T-helper 2 cell (primary cell): Measurements from ENCODE around the gene HERPUD1.

Experiments used
- DNase-seq, 5 experiments: peaks; one replicate each; pipeline versions ENCODE4 v3.0.0 to v3.0.0-alpha.2; 2012 to 2022

The HERPUD1 gene

DNA sequence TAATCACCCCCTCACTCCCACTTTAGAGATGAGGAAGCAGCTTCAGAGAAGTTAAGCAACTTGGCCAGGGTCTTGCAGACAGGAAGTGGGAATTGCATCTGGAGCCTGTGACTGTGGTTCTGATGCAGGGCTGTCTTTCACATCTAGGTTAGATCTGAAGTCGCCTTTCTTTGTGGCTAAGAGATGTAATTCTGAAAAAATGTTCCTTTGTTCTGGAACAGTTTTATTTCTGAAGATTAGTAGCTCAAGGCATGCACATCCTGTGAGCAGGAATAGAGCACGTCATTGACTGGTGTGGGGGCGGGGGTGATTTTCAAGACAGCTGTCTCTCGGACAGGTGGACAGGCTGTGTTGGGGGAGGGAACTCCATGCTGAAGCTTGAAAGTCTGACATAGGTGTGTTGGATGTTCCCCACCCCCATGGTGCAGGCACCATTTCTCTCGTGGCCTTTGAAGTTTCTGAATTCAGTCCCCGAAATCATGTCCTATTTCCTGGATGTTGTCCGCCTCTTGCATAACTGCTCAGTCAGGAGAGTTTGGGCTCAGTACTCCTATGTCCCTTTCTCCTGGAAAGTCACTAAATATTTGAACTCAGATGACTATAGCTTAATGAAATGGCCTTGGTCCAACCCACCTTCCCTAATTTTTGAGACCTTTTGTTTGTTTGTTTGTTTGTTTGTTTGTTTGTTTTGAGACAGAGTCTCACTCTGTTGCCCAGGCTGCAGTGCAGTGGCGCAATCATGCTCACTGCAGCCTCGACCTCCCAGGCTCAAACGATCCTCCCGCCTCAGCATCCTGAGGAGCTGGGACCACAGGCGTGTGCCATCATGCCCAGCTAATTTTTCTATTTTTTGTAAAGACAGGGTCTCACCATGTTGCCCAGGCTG lies 21.0 kb upstream of the HERPUD1 start:
- no peak for DNase-seq

DNA sequence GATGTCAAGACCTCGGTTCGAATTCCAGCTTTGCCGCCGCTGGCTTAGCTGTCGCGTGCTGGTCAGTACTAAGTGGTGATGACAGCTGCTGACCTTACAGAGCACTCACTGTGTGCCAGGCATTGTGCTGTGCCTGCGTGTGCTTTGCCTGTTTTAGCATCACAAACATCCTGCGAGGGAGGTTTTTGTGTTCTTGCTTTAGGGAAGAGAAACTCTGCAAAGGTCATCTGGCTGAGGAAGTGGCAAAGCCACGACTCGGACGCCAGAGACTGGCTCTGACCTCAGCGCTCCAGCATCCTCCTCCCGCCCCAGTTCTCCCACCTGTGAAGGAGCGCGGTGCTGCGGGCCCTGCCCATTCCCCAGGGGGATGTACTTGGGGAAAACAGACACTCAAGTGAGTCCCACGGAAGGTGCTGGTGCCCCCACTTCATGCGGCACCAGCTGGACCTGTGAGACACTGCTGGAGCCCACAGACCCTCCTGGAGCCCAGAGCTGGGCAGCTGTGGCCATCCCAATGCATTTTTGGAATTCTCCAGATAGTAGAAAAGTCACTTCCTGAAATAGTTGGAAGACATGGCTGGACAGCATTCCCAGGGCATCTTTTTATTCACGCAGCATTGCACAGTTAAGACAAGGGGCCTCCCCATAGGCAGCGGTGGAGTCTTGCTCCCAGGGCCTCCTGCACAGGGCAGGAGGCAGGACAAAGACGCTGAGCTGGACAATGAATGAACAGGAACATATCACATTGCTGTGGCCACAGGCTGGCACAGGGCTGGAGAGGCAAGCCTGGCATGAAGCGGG lies 20.0 kb upstream of the HERPUD1 start:
- DNase-seq: no peak

DNA sequence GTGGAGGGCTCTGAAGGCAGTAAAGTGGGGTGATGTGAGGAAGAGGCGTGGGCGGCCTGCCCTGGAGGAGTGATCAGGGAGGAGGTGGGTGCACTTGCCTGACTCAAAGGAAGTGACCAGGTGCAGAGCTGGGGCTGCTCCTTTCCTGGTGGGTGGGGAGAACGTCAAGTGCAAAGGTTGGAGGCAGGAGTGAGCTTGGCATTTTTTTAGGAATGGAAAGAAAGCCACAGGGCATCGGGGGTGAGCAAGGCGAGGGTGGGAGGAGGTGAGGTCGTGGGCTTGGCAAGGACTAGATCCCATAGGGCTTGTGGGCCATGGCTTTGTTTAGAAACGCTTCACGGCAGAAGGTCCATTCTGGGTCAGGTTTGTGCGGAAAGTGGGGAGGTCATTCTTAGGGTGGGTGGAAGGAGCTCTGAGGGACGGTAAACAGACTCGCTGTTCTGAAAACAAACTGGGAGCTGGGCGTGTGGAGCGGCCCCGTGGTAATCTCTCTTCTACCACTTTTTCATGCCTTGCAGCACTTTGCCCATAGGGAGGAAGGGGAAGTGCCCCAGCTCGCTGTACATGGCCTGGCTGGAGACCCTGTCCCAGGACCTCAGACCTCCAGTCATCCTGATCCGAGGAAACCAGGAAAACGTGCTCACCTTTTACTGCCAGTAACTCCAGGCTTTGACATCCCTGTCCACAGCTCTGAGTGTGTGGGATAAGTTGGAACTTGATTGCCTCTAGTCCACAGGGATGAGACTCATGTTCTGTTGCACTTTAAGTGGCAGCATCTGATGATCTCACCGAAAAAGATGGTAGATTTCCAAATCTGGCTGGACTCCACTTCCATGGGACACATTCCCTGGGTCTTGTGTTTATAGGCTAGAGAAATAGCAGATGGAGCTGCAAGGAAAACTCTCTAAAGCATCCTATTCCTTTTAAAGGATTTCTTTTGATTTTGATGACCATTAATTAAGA lies 18.9 kb upstream of the HERPUD1 start:
- DNase-seq: no peak

DNA sequence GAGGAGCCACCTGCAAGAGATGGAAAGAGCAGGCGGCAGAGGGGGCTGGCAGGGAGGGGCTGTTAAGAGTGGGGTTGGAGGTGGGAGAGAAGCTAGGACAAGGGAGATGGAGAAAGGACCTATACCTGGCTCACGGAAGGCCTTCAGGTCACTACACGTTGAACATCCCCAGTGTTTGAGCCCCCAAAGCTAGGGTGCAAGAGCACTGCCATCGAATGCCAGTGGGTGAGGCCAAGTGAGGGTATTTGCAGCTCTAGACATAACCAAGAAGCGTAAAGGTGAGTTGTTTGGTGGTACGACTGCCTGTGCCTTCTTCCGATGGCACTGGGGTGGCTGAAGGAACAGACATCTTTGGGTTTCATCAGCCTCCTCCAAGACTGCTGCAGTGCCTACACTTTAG lies 17.0 kb upstream of the HERPUD1 start:
- no peak for DNase-seq

DNA sequence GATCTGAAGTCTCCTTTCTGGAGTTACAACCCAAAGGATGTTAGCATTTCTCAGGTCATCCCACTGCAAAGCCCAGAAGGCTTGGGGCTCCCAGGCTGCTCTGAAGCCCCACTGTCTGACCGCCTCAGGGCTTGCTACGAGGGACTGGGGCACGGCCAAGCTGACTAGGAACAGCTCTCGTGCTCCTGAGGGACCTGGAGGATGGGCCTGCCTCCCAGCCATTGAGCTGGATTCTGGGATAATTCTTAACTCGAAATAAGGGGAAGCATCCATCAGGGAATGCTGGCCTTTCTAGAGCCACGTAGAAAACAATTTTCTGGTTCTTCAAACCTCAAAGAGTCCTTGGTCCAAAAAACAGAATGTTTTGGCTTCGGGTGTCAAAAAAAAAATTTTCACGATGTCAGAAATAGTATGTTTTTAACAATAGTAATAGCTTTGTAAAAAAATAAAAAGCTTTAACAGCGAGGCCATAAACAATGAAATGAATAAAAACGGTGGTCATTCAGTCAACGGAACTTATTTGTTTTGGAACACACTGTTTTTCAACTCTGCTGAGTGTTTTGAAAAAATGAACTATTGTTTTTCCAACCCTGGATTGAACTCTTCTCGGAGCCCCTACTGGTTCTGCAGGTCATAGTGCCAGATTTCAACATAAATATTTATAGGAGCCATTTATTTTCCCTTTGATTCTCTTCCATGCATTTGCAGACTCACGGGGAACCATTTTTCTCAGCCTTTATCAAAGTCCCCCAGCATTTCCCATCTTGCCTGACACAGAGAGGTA lies 16.4 kb upstream of the HERPUD1 start:
- no peak for DNase-seq

DNA sequence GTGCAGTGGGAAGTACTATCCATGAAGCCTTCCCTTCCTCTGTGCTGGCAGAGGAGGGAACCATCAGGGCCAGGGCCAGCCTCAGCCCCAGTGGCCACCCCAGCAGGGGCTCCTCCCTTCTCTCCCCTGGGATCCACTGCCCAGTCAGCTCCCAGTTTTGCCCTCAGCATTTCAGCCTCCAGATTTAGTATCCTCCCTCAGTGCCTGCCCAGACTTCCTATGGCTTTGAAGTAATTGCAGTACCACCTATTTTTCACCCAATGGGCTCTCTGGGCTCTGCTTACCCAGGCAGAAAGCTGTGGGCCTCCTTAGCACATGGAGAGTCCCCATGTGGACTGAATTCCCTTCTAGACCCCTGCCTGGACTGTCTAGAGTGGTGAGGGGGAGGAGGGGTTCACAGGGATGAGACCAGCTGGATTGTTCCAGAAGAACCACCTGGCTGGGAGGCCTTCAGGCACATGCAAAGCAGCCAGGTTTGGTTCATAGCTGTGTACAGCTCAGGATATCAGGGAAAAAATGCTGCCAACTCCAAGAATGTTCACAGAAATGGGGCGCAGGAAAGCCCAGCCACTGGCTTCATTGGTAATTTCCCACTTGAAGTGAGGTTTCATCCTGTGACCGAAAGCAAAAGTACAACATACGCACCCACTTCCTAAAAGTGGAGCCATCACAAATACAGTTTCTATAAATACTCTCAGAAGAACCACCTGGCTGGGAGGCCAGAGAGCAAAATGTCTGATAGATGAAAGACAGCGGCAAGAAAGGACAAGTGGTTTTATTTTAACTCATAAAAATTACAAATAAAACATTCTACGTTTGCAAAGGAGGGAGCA lies 15.2 kb upstream of the HERPUD1 start:
- peak in 2 of 5 experiments; percentile 19 to 84 for DNase-seq

DNA sequence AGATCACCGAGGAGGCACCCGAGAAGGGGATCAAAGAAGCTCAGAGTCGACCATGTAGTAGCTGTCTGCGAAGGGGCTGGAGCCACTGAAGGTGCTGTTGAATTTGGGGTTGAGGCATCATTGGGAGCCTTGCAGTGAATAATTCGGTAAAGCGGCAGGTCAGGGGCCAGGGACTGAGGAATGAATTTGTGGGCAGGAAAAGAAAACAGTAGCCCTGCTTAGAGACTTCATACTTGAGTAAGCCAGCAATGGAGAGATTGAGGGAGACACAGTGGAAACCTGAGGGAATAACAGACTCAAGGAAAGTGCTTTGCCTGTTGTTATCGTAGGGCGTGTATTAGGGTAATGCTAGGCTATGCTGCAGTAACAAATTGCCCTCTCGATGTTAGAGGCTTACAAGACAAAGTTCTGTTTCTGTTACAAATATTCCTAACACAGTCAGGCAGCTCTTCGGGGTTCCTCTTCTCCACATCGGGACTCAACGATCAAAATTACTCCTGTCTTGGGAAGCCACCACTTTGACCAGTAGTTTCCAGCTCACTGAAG lies 13.4 kb upstream of the HERPUD1 start:
- DNase-seq: no peak

DNA sequence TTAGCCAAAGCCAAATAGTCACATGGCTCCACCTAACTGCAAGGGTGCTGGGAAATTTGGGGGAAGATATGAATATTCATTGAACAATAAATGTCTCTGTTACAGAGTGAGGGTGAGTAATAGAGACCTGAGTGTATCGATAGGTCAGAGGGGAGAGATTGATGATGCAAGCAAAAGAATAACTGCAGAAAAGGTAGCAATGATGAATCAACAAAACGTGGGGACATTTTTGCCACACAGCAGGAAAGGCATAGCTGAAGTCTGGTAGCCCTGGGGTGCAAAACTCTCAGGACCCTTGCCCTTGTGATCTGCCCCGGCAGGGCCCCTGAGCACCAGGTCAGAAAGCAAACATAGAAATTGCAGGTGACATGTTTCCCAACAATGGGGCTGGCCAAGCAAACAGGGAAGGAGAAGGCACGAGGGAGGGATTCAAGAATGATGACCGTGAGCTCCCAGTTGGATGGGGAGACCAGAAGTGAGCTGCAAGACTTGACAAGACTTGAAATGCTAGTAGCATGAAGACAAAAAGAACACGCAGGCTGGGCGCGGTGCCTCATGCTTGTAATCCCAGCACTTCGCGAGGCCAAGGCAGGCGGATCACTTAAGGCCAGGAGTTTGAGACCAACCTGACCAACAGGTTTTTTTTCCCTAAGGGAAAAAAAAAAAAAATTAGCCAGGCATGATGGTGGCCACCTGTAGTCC lies 12.7 kb upstream of the HERPUD1 start:
- no peak for DNase-seq

DNA sequence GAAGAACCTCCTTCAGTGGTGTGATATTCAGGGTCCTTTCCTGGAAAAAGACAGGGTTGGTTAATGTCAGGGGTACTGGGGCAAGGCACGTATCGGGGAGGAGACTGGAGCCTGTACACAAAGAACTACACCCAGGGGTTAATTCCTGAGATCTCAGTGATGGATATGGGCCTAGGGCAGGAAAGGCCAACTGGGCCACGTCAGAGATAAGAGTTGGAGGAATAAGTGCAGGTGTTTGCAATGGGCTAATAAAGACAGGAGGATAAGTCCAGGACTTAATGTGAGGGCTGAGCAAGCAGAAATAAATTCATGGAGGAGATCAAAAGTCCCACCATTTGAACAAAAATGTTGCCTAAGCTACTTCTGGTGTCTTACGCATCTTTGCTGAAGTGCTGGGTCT lies 10.4 kb upstream of the HERPUD1 start:
- DNase-seq: no peak

DNA sequence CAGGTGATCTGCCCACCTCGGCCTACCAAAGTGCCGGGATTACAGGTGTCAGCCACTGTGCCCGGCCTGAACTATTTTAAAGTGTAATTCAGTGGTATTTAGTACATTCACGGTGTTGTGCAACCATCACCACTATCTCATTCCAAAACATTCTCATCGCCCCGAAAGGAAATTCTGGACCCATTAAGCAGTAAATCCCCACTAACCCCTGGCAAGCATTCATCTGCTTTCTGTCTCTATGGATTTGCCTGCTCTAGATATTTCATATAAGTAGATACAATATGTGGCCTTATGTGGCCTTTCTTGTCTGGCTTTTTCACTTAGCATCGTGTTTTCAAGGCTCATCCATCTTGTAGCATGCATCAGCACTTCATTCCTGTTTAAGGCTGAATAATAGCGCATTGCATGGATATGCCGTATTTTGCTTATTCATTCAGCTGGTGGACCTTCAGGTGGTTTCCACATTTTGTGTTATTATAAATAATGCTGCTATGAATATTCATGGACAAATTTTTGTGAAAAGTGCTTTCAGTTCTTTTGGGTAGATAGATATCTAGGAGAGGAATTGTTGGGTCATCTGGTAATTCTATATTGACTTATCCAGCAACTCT lies 8.4 kb upstream of the HERPUD1 start:
- DNase-seq: no peak

DNA sequence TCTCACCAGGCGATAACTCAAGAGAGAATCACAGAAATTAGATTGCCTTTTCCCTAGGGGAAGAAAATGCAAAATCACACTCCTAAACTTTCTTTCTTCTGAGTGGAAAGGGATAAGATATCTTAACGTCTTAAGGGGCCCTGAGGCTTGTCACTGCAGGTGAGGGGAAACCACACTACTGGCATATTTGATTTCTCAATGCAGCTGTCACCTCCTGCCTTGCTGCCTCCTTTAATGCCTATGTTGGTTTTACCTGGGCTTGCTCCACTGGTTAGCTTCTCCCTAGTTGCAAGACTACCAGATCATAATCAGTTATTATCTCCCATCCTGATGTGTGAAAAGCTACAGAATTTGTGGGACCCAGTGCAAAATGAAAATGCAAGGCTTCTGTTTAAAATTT lies 4.5 kb upstream of the HERPUD1 start:
- DNase-seq: no peak

DNA sequence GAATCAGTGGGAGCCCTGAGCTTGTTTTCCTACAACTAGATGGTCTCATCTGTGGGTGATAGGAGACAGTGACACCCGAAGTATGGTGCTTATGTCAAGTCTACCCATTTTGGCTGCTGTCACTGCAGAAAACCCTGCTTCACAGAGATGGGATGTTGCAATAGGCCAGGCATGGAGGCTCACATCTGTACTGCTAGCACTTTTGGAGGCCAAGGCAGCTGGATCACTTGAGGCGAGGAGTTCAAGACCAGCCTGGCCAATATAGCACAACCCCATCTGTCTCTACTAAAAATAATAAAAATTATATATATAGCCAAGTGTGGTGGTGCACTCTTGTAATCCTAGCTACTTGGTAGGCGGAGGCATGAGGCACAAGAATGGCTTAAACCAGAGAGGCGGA lies 2.3 kb upstream of the HERPUD1 start:
- DNase-seq: no peak

DNA sequence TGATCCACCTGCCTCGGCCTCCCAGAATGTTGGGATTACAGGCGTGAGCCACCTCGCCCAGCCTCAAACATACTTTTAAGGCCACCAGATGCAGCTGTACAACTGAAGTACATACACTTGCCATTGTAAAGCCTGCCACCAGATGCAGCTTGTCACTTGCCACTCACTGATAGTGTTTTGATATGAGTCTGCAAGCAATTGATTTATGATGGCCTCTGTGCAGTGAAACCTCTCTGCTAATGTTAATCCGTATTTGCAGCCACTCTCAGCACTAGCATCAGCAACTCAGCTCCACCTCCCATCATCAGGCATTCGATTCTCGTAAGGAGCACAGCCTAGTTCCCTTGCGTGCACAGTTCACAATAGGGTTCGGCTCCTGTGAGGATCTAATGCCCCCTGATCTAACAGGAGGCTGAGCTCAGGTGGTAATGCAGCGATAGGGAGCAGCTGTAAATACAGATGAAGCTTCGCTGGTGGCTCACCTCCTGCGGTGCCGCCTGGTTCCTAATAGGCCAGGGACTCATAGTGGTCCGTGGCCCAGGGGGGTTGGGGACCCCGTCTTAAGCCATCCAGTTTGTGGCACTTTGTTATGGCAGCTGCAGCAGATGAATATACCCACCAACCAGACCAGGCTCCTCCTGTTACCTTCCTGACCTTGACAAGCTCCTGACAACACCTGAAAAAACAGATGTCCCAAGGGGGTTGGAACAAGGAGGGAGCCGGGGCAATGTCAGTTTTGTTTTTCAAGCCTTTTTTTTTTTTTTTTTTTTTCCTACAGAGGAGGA lies 1.3 kb upstream of the HERPUD1 start:
- peak in 1 of 5 experiments; percentile 76 for DNase-seq

DNA sequence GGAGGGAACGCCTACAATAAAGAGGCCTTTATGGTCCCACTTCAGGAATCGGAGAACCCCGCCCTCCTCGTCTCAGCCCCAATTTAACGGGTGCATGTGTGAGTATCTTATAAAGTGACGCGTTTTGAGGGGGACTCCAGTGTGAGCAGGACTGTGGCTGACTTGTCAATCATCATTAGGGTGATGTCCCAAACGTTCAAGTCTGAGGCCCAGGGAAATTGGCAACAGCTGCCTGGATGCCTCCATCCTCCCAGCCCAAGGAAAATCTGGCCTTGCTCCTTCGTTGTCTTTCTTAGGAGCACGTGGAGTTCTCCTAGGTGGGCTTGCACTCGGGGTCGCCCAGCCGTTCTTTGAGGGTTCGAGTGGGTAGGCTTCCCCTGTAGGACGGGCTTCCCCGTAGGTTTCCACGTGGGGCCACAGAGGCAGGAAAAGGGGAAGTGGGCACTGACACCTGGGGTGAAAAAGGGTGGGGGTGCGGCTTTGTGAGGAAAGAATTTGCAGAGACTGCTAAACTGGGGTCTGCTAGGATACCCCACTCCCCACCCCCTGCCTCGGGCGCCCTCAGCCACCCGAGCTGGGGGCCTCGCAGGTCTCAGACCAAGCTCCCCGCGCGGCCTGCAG lies 561 bp upstream of the HERPUD1 start:
- DNase-seq: no peak

DNA sequence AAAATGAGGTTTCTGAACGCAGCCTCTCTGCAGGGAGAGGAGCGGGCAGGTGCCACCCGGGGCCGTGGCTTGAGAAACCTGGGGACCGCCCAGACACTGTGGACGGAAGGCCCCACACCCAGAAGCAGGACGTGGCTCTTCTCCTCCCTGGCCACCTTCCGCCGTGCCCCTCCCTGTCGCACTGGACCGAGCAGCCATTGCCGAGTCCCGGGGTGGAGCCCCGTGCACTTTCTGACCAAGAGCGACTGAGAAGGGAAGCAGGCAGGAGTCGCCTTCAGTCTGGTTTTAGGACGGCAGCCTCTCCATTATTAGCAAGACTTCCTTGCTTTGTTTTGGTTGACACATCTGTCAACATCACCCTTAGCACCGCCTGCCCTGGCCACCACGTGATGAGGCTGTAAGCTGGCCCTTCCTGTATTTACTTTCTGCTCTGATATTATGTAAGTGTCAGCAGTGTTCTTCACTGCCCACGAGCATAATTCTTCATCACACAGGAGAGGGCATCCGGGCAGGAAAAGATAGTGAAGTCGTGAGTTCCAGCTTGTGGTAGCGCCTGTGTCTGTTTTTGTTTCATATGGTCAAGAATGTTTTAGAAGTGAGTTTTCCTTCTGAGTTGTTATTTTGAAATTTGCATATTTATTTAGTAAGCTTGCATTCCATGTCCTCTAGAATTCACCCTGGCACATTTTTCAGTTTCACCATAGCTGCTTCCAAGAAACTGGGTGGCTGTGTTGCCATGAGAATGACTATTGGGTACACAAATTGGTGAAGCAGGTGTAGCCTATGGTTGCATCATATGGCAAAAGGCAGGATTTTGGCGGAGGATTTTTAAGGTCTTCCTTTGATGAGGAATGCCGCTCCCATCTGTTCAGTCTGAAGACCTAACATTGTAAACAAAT lies 1.0 kb downstream of the HERPUD1 start:
- peak in 2 of 5 experiments; percentile 18 to 65 for DNase-seq

DNA sequence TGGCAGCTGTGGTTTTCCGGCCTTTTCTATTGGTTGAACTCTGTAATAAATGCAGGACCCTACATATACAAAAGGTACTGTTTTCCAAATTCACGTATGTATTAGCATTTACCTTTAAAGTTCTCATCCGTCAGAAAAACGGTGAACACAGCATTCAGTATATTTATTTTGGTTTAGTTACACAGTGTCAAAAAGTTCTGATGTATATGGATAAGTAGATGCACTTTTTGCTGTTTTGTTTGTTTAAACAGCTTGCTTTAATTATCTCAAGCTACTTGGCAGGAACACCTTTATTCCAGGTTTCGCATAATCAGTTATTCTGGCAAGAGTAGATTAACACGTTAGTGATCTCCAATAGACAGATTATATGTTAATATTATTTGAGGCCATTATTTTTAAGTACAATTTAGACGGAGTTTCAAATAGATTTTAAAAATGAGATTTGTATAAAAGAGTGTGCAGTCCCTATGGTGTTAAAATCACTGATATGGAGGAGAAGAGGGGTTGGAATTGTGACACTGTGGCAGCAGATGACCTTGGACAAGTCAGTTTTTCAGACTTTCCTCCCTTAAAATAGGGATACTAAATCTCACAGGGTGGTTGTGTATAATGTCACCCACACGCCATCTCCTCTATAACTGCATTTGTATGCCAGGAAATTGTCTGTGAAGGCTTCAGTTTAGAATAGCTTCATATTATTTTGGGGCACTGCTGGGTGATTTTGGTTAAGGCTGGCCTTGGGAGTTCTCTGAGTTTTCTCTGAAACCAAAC lies 2.1 kb downstream of the HERPUD1 start:
- DNase-seq: peak in 1 of 5 experiments; percentile 42
